Testis (tissue), 2 donors: Measurements from ENCODE around the gene EYS.

Experiments
- POLR2A ChIP-seq: fragments of 450-650 bp; IDR thresholded peaks from one replicate; pipeline ENCODE4 v1.6.1; 2017; ENCODE audit warnings: antibody characterized with exemption, mild to moderate bottlenecking, moderate library complexity
- TF ChIP-seq, protein P1 (sequence below), 3 experiments: fragments of 450-650 bp in 2 of 3; fragments of 200-600 bp in 1 of 3; sonication (generic) in 1 of 3; IDR thresholded peaks; one replicate each; pipeline ENCODE4 v1.5.1; 2016 to 2019; ENCODE audit warnings: antibody characterized with exemption in 3 of 3, mild to moderate bottlenecking in 2 of 3, moderate library complexity in 1 of 3

DNA sequence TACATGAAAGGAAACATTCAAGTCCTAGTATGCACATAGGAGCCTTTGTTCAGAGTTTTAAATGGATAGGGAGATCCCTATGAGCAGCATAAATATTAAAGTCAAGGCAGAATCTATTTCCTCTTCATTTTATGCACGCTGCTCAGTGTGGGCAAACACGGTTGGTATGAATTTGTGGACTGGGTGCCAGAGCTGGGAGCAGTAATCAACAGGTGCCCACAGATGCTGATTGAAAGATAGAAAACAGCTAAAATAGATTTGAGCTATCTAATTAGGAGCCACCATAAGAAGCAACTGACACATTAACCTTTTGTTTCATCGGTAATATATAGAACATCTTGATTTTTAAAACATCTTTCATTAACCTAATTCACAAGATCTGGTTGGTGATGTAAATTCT is 175.5 kb downstream of the EYS start:
- TF ChIP-seq, protein P1, sequence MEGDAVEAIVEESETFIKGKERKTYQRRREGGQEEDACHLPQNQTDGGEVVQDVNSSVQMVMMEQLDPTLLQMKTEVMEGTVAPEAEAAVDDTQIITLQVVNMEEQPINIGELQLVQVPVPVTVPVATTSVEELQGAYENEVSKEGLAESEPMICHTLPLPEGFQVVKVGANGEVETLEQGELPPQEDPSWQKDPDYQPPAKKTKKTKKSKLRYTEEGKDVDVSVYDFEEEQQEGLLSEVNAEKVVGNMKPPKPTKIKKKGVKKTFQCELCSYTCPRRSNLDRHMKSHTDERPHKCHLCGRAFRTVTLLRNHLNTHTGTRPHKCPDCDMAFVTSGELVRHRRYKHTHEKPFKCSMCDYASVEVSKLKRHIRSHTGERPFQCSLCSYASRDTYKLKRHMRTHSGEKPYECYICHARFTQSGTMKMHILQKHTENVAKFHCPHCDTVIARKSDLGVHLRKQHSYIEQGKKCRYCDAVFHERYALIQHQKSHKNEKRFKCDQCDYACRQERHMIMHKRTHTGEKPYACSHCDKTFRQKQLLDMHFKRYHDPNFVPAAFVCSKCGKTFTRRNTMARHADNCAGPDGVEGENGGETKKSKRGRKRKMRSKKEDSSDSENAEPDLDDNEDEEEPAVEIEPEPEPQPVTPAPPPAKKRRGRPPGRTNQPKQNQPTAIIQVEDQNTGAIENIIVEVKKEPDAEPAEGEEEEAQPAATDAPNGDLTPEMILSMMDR (IDR thresholded peaks at IDR 0.05), result no peak
- TF ChIP-seq POLR2A, result no peak
